SH-SY5Y (cell line): ENCODE data around the gene RGP1.

ENCODE experiments used
- GATA2 ChIP-seq: IDR thresholded peaks from 2 replicates; pipeline ENCODE4 v1.6.1; 2011; ENCODE audit warnings: mild to moderate bottlenecking, low read depth, low read length
- GATA3 ChIP-seq: IDR thresholded peaks from 2 replicates; pipeline ENCODE4 v1.6.1; 2011; ENCODE audit warnings: low read depth, mild to moderate bottlenecking, low read length, moderate library complexity

GRCh38 chr9:35725362-35725761 is 23.7 kb upstream of the RGP1 start:
- TF ChIP-seq GATA2: no peak
- no peak for TF ChIP-seq GATA3
